ENCODE data around the gene SAMD13. TPM values are rescaled to one million over a fixed set of nuclear protein-coding genes. Genes with fewer than 3 reads are reported as not detected.

Gene SAMD13
- total and polyA plus RNA-seq, 4 donors: 0.17 to 0.61 (median 0.17) TPM; not detected in 1

DNA sequence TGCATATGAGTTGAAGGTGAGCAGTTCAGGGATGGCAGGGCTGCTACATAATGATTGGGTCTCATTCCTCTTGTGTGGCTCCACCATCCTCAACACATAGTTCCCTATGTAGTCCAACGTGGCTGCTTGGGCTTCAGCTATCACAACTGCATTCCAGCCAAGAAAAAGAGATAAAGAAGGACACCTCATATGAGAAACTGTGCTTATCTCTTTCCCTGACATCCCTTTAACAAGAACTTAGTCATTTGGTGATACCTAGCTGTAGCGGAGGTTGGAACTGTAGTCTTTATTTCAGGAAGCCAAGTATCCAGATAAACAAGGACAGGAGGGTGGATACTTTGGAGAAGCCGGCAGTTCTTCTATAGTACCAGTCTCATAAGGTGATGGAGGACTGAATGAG is 54.0 kb downstream of the SAMD13 start:
- Histone ChIP-seq H3K4me1 (ENCODE audit: control insufficient read depth in 4 of 4, insufficient read depth in 4 of 4, low read length in 3 of 4) (no peaks in the 10 kb centered on the region), H3K4me3 (ENCODE audit: low read depth in 1 of 3, low read length in 3 of 3) (no peak overlapping the region), H3K27me3 (ENCODE audit: control insufficient read depth in 4 of 4, insufficient read depth in 4 of 4, low read length in 3 of 4) (no peaks in the 10 kb centered on the region), H3K9ac (ENCODE audit: low read depth in 1 of 2, low read length in 2 of 2) (no peak overlapping the region), H3K9me3 (ENCODE audit: control insufficient read depth in 4 of 4, low read length in 3 of 4) (no peaks in the 10 kb centered on the region), H3K36me3 (ENCODE audit: control insufficient read depth in 4 of 4, insufficient read depth in 3 of 4, low read depth in 1 of 4, low read length in 3 of 4) (no peaks in the 10 kb centered on the region), H3K27ac (ENCODE audit: low read depth in 1 of 2, low read length in 2 of 2) (no peak overlapping the region)
- no peak for DNase-seq (ENCODE audit: low spot score)
- TF ChIP-seq, protein P1, sequence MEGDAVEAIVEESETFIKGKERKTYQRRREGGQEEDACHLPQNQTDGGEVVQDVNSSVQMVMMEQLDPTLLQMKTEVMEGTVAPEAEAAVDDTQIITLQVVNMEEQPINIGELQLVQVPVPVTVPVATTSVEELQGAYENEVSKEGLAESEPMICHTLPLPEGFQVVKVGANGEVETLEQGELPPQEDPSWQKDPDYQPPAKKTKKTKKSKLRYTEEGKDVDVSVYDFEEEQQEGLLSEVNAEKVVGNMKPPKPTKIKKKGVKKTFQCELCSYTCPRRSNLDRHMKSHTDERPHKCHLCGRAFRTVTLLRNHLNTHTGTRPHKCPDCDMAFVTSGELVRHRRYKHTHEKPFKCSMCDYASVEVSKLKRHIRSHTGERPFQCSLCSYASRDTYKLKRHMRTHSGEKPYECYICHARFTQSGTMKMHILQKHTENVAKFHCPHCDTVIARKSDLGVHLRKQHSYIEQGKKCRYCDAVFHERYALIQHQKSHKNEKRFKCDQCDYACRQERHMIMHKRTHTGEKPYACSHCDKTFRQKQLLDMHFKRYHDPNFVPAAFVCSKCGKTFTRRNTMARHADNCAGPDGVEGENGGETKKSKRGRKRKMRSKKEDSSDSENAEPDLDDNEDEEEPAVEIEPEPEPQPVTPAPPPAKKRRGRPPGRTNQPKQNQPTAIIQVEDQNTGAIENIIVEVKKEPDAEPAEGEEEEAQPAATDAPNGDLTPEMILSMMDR (IDR thresholded peaks at IDR 0.05; ENCODE audit: low read depth, low read length, missing input control): no peak
- TF ChIP-seq EGR1 (IDR thresholded peaks at IDR 0.05; ENCODE audit: low read depth in 2 of 2) (no peak), ZBTB33 (IDR thresholded peaks at IDR 0.05) (no peak), NR2F2 (IDR thresholded peaks at IDR 0.05) (no peak), FOXA2 (IDR thresholded peaks at IDR 0.05) (no peak), GABPA (IDR thresholded peaks at IDR 0.05 in 1 of 2, conservative IDR thresholded peaks at IDR 0.05 in 1 of 2) (no peak), RXRA (IDR thresholded peaks at IDR 0.05) (no peak), HNF4A (conservative IDR thresholded peaks at IDR 0.05) (no peak)
- 86% methylated on average over 3 of the region's 3 CpGs for WGBS

- no peaks in the 10 kb centered on the region for H3K27me3 ChIP-seq (ENCODE audit: control insufficient read depth in 4 of 4, insufficient read depth in 4 of 4, low read length in 3 of 4)
- DNase-seq (ENCODE audit: low spot score): no peak
- no peak overlapping the region for H3K9ac ChIP-seq (ENCODE audit: low read depth in 1 of 2, low read length in 2 of 2)
- no peaks in the 10 kb centered on the region for H3K36me3 ChIP-seq (ENCODE audit: control insufficient read depth in 4 of 4, insufficient read depth in 3 of 4, low read depth in 1 of 4, low read length in 3 of 4)
- H3K4me1 ChIP-seq (ENCODE audit: control insufficient read depth in 4 of 4, insufficient read depth in 4 of 4, low read length in 3 of 4): no peaks in the 10 kb centered on the region
- TF ChIP-seq GABPA (IDR thresholded peaks at IDR 0.05 in 1 of 2, conservative IDR thresholded peaks at IDR 0.05 in 1 of 2): no peak
- TF ChIP-seq JUND (IDR thresholded peaks at IDR 0.05): no peak
- no peak for TF ChIP-seq FOXA2 (IDR thresholded peaks at IDR 0.05)
- TF ChIP-seq, protein P1 (IDR thresholded peaks at IDR 0.05; ENCODE audit: low read depth, low read length, missing input control): no peak
- TF ChIP-seq HNF4A (conservative IDR thresholded peaks at IDR 0.05): no peak
- 77% methylated on average over 1 of the region's 1 CpG for WGBS
- no peak overlapping the region for H3K4me3 ChIP-seq (ENCODE audit: low read depth in 1 of 3, low read length in 3 of 3)
- no peaks in the 10 kb centered on the region for H3K9me3 ChIP-seq (ENCODE audit: control insufficient read depth in 4 of 4, low read length in 3 of 4)
- H3K27ac ChIP-seq (ENCODE audit: low read depth in 1 of 2, low read length in 2 of 2): no peak overlapping the region
Measured at GRCh38 chr1:84356881-84357280, 55.4 kb downstream of the SAMD13 start.

- Histone ChIP-seq H3K36me3 (ENCODE audit: control insufficient read depth in 4 of 4, insufficient read depth in 3 of 4, low read depth in 1 of 4, low read length in 3 of 4) (no peaks in the 10 kb centered on the region), H3K4me3 (ENCODE audit: low read depth in 1 of 3, low read length in 3 of 3) (no peak overlapping the region), H3K9ac (ENCODE audit: low read depth in 1 of 2, low read length in 2 of 2) (no peak overlapping the region), H3K4me1 (ENCODE audit: control insufficient read depth in 4 of 4, insufficient read depth in 4 of 4, low read length in 3 of 4) (no peaks in the 10 kb centered on the region), H3K27me3 (ENCODE audit: control insufficient read depth in 4 of 4, insufficient read depth in 4 of 4, low read length in 3 of 4) (no peaks in the 10 kb centered on the region), H3K9me3 (ENCODE audit: control insufficient read depth in 4 of 4, low read length in 3 of 4) (no peaks in the 10 kb centered on the region), H3K27ac (ENCODE audit: low read depth in 1 of 2, low read length in 2 of 2) (no peak overlapping the region)
- no peak for TF ChIP-seq RXRA (IDR thresholded peaks at IDR 0.05)
- no peak for TF ChIP-seq HNF4G (IDR thresholded peaks at IDR 0.05)
- no peak for TF ChIP-seq EGR1 (IDR thresholded peaks at IDR 0.05; ENCODE audit: low read depth in 2 of 2)
- TF ChIP-seq ATF3 (IDR thresholded peaks at IDR 0.05): no peak
- DNase-seq (ENCODE audit: low spot score): no peak
- 86% methylated on average over 4 of the region's 4 CpGs for WGBS
Measured at GRCh38 chr1:84358695-84359094, 57.2 kb downstream of the SAMD13 start.
